Measurements from ENCODE around the gene NEU2.

GRCh38 chr2:233036162-233036838 is 3.8 kb downstream of the NEU2 start:
- TF ChIP-seq EZH2phosphoT487 (IDR thresholded peaks at IDR 0.05; ENCODE audit: borderline replicate concordance) = no peak
- no peak for TF ChIP-seq CTCF (IDR thresholded peaks at IDR 0.05 in 2 of 3, conservative IDR thresholded peaks at IDR 0.05 in 1 of 3; ENCODE audit: borderline replicate concordance in 1 of 3, insufficient read depth in 1 of 3, low read depth in 2 of 3, low read length in 2 of 3)
- TF ChIP-seq POLR2A (IDR thresholded peaks at IDR 0.05; ENCODE audit: borderline replicate concordance, extremely low read depth, insufficient read depth, insufficient read length) = no peak
- no peak for TF ChIP-seq EZH2 (IDR thresholded peaks at IDR 0.05)
- no peak for TF ChIP-seq POLR2AphosphoS5 (IDR thresholded peaks at IDR 0.05; ENCODE audit: low read depth, low read length)
- TF ChIP-seq YY1 (IDR thresholded peaks at IDR 0.05; ENCODE audit: extremely low read depth, insufficient replicate concordance, low read depth, low read length) = no peak
- TF ChIP-seq TCF7L2 (IDR thresholded peaks at IDR 0.05; ENCODE audit: borderline replicate concordance, extremely low read depth, insufficient read depth, insufficient read length) = no peak
- TF ChIP-seq SP1 (IDR thresholded peaks at IDR 0.05; ENCODE audit: low read depth) = no peak
- no peak for TF ChIP-seq SIN3A (IDR thresholded peaks at IDR 0.05; ENCODE audit: low read depth)
- no peak for TF ChIP-seq REST (IDR thresholded peaks at IDR 0.05; ENCODE audit: low read depth)
- no peak for TF ChIP-seq CBX3 (IDR thresholded peaks at IDR 0.05; ENCODE audit: low read depth)
- TF ChIP-seq ELF1 (IDR thresholded peaks at IDR 0.05; ENCODE audit: borderline replicate concordance, low read depth) = no peak

All from HCT116 (cell line).